ENCODE measurements around the gene MYL6.

GRCh38 chr12:56115329-56115728 lies 42.8 kb upstream of the MYL6 start:
- no peak for TF ChIP-seq CTCF (IDR thresholded peaks at IDR 0.05 in 8 of 11, conservative IDR thresholded peaks at IDR 0.05 in 3 of 11)
- TF ChIP-seq POLR2A (IDR thresholded peaks at IDR 0.05): no peak
